Measurements from ENCODE around the gene SUSD2.

GRCh38 chr22:24164243-24164642 is 17.0 kb upstream of the SUSD2 start:
- no peak for TF ChIP-seq CTCF (IDR thresholded peaks at IDR 0.05)
- TF ChIP-seq ZFX (IDR thresholded peaks at IDR 0.05; ENCODE audit: borderline replicate concordance): no peak
